ENCODE measurements around the gene ARHGAP6.

DNA sequence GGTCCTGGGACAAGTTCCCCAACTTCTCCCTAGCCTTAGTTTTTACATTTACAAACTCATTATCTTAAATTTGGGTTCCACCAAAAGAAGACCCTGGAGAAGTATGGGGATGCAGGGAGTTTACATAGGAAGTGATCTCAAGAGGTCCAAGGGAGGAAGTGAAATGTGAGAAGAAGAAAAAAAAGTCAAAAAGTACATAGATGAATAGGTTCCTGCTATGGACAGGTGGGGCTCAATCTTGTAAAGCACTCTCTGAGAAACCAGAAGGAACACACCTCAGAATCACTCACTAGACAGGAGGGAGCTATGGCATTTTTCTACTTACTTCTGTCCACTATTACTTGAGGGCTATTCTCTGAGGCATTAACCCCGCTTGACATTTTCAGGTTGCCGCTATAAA, 56.6 kb downstream of the ARHGAP6 start:
- no peak for TF ChIP-seq NFIX (CRISPR knock-in tag; IDR thresholded peaks at IDR 0.05; ENCODE audit: low read depth)
- no peak for TF ChIP-seq BHLHE40 (IDR thresholded peaks at IDR 0.05; ENCODE audit: low read length)
- TF ChIP-seq MAFF (IDR thresholded peaks at IDR 0.05; ENCODE audit: low read length), result no peak
